Measurements from ENCODE around the gene PRKAG2. TPM values are rescaled to one million over a fixed set of nuclear protein-coding genes. Genes with fewer than 3 reads are reported as not detected.

The PRKAG2 gene
- total RNA-seq, 4 donors from 2014 or later, result 8.9 to 35.1 (median 13.6) TPM

GRCh38 chr7:151690606-151691005, 186.3 kb downstream of the PRKAG2 start:
- H3K4me3 ChIP-seq, result no peak overlapping the region
- H3K9me3 ChIP-seq, result no peaks in the 10 kb centered on the region
- H3K4me1 ChIP-seq, result peaks cover 19 to 60% (median 35%) of the 10 kb centered on the region in 3 donors
- no peaks in the 10 kb centered on the region for H3K27me3 ChIP-seq
- H3K27ac ChIP-seq, result no peak overlapping the region
- H3K36me3 ChIP-seq, result no peaks in the 10 kb centered on the region
- DNase-seq, result no peak
- intact Hi-C loops (cut with DNase I), result no loop called here
- TF ChIP-seq CTCF (IDR thresholded peaks at IDR 0.05), result no peak
- TF ChIP-seq POLR2A (IDR thresholded peaks at IDR 0.05), result no peak
- 49 to 82% methylated on average over 6 of the region's 6 CpGs for WGBS, 2 donors

- H3K27ac ChIP-seq, result no peak overlapping the region
- WGBS, 2 donors, result 50 to 60% methylated on average over 8 to 14 of the region's 22 CpGs
- DNase-seq, result no peak
These were observed 187.5 kb downstream of the PRKAG2 start for GRCh38 chr7:151689196-151689971.

GRCh38 chr7:151688236-151688780, 188.6 kb downstream of the PRKAG2 start:
- intact Hi-C loops (cut with DNase I), result no loop called here
- 80 to 86% methylated on average over 7 to 16 of the region's 19 CpGs for WGBS, 2 donors
- peaks cover 9 to 43% (median 22%) of the 10 kb centered on the region in 3 donors for H3K4me1 ChIP-seq
- H3K27me3 ChIP-seq, result no peaks in the 10 kb centered on the region
- no peaks in the 10 kb centered on the region for H3K9me3 ChIP-seq
- H3K27ac ChIP-seq, result peak overlapping the region; percentile 48 to 78 (median 68)
- no peak overlapping the region for H3K4me3 ChIP-seq
- DNase-seq, result no peak
- TF ChIP-seq CTCF (IDR thresholded peaks at IDR 0.05) (no peak), POLR2A (IDR thresholded peaks at IDR 0.05) (no peak)
- H3K36me3 ChIP-seq, result no peaks in the 10 kb centered on the region

More at GRCh38 chr7:151689196-151689971, 187.5 kb downstream of the PRKAG2 start:
- intact Hi-C loops (cut with DNase I), result no loop called here
- no peaks in the 10 kb centered on the region for H3K9me3 ChIP-seq
- no peaks in the 10 kb centered on the region for H3K27me3 ChIP-seq
- no peak overlapping the region for H3K4me3 ChIP-seq
- H3K4me1 ChIP-seq, result peaks cover 9 to 48% (median 23%) of the 10 kb centered on the region in 3 donors
- TF ChIP-seq CTCF (IDR thresholded peaks at IDR 0.05) (no peak), POLR2A (IDR thresholded peaks at IDR 0.05) (no peak)
- H3K36me3 ChIP-seq, result no peaks in the 10 kb centered on the region

DNA sequence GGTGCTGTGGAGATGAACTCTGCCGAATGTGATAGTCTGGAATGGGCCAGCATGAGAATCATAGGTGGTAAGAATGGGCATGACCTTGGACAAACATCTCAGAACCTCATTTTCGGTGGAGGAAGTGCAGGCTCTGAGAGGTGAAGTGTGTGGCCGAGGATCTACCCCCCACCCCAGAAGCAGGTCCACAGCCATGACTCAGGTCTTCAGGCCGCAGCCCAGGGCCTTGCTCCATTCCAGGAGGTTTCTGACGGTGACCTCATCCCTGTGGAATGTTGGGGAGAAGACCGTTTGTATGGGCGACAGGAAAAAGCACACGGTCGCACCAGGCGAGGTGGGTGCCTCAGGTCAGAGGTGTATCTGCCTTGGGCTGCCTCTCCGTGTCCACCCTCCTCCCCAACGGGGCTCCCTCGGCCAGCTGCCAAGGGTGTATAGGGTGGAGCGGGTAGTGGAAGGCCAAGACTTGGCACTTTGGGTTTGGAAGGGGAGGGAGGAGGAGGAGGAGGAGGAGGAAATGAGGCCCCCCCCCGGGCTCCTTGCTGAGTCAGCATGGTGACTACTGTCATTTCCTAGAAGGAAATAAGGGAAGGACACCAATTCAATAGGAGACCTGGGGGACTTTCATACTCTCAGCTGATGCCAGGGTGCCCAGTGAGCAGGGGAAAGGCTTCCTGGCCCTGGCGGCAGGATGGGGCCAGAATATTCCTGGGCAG, 189.2 kb downstream of the PRKAG2 start:
- WGBS, 2 donors, result 21 to 34% methylated on average over 6 to 11 of the region's 16 CpGs
- Histone ChIP-seq H3K4me1 (peaks cover 9 to 46% (median 22%) of the 10 kb centered on the region in 3 donors), H3K27ac (peak overlapping the region; percentile 48 to 78 (median 68)), H3K9me3 (no peaks in the 10 kb centered on the region), H3K27me3 (no peaks in the 10 kb centered on the region), H3K36me3 (no peaks in the 10 kb centered on the region), H3K4me3 (no peak overlapping the region)
- intact Hi-C loops (cut with DNase I), result no loop called here
- no peak for DNase-seq
- TF ChIP-seq POLR2A (IDR thresholded peaks at IDR 0.05) (no peak), CTCF (IDR thresholded peaks at IDR 0.05) (no peak)

DNA sequence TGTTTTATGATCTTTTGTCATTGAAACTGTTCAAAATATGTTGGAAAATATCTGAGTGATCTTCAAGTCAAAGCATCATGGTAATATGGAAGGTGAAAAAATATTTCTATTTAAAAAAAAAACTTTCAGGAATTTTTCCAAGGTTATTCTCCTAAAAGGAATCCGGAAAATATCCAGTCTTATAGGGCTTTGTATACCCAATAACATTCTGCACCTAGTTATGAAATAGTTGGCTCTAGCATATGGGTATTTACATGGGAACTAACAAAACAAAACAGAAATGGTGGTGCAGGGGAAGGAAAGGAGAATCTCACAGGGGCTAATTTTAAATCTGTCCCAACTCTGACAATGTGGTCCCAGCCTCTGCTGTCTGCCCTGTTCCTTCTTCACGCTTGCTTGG, 190.1 kb downstream of the PRKAG2 start:
- intact Hi-C loops (cut with DNase I), result no loop called here
- H3K4me1 ChIP-seq, result peaks cover 9 to 53% (median 22%) of the 10 kb centered on the region in 3 donors
- WGBS, 2 donors, result 81 to 94% methylated on average over 2 of the region's 2 CpGs

More for the DNA sequence above, 190.1 kb downstream of the PRKAG2 start:
- H3K4me3 ChIP-seq, result no peak overlapping the region
- no peak for DNase-seq
- peak overlapping the region; percentile 48 to 78 (median 68) for H3K27ac ChIP-seq
- TF ChIP-seq CTCF (IDR thresholded peaks at IDR 0.05) (no peak), POLR2A (IDR thresholded peaks at IDR 0.05) (no peak)
- no peaks in the 10 kb centered on the region for H3K36me3 ChIP-seq
- H3K9me3 ChIP-seq, result no peaks in the 10 kb centered on the region
- H3K27me3 ChIP-seq, result no peaks in the 10 kb centered on the region
